Measurements from ENCODE around the gene TSPAN2.

TSPAN2 gene

GRCh38 chr1:115089420-115090185 lies at the start of gene TSPAN2:
Gene TSPAN2 (minus strand): TSS chr1:115089503. CDS start chr1:115089432, 71 bp downstream.
- TF ChIP-seq CTCF (IDR thresholded peaks at IDR 0.05; ENCODE audit: insufficient read depth, low read depth, low read length, missing control alignments): no peak
- no peak within 1 kb of the TSS for H3K4me3 ChIP-seq (ENCODE audit: low read depth, low read length)
- no peak for DNase-seq (ENCODE audit: low read depth)

GRCh38 chr1:115138973-115139372 lies 49.7 kb upstream of the TSPAN2 start:
- peak; percentile 84 for DNase-seq (ENCODE audit: low read depth)
- peak; percentile 90 for TF ChIP-seq CTCF (IDR thresholded peaks at IDR 0.05; ENCODE audit: insufficient read depth, low read depth, low read length, missing control alignments)
- H3K4me3 ChIP-seq (ENCODE audit: low read depth, low read length): no peak overlapping the region

GRCh38 chr1:115138271-115138670 lies 49.0 kb upstream of the TSPAN2 start:
- TF ChIP-seq CTCF (IDR thresholded peaks at IDR 0.05; ENCODE audit: insufficient read depth, low read depth, low read length, missing control alignments): no peak
- DNase-seq (ENCODE audit: low read depth): no peak
- no peak overlapping the region for H3K4me3 ChIP-seq (ENCODE audit: low read depth, low read length)

GRCh38 chr1:115137191-115137590 lies 47.9 kb upstream of the TSPAN2 start:
- no peak overlapping the region for H3K4me3 ChIP-seq (ENCODE audit: low read depth, low read length)
- no peak for TF ChIP-seq CTCF (IDR thresholded peaks at IDR 0.05; ENCODE audit: insufficient read depth, low read depth, low read length, missing control alignments)
- DNase-seq (ENCODE audit: low read depth): no peak

- no peak for TF ChIP-seq CTCF (IDR thresholded peaks at IDR 0.05; ENCODE audit: insufficient read depth, low read depth, low read length, missing control alignments)
- no peak for DNase-seq (ENCODE audit: low read depth)
- no peak overlapping the region for H3K4me3 ChIP-seq (ENCODE audit: low read depth, low read length)
These were observed 47.4 kb upstream of the TSPAN2 start for GRCh38 chr1:115136706-115137105.

GRCh38 chr1:115136106-115136505 lies 46.8 kb upstream of the TSPAN2 start:
- H3K4me3 ChIP-seq (ENCODE audit: low read depth, low read length): no peak overlapping the region
- no peak for TF ChIP-seq CTCF (IDR thresholded peaks at IDR 0.05; ENCODE audit: insufficient read depth, low read depth, low read length, missing control alignments)
- no peak for DNase-seq (ENCODE audit: low read depth)

- TF ChIP-seq CTCF (IDR thresholded peaks at IDR 0.05; ENCODE audit: insufficient read depth, low read depth, low read length, missing control alignments): no peak
- no peak overlapping the region for H3K4me3 ChIP-seq (ENCODE audit: low read depth, low read length)
- no peak for DNase-seq (ENCODE audit: low read depth)
These were observed 46.4 kb upstream of the TSPAN2 start for GRCh38 chr1:115135681-115136080.

Measured in GM12865 (cell line).